ENCODE results near the gene CHMP2A. TPM values are rescaled to one million over a fixed set of nuclear protein-coding genes. Genes with fewer than 3 reads are reported as not detected.

Gene CHMP2A
- total RNA-seq, 1 donor: 111 TPM

DNA sequence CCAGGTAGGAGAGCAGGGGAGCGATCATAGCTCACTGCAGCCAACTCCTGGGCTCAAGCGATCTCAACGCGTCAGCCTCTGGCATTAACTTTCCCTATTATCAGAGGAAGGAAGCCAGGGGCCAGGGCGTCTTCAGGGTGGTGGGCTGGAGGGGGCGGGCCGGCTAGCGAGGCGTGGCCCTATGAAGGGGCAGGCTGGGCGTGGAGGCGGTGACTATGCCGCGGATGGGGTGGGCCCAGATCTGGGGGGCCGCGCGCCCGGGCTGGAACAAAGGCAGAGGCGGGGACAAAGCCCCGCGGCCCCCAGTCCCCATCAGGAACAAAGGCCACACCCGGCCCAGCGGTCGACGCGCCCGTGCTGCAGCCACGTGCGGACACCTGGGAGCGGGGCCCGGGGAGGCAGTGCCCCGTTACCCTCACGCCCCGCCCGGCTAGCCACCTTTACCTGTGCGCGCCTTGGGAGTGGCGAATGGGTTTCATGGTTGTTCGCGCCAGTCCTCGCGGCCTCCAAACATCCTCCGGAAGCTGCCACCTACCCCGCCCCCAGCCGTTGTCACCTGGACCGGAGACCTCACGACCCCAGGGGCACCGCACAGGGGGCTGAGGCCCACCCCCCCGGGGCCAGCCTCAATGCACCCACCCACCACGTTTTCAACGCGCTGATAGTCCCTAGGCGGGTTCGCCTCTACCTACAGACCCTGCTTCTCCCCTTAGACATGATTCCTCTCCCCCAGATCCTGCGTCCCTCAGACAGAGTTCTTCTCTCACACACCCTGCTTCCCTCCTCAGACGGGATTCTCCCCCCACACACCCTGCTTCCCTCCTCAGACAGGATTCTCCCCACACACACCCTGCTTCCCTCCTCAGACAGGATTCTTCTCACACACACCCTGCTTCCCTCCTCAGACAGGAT, 16.4 kb downstream of the CHMP2A start:
- H3K4me3 ChIP-seq (ENCODE audit: low read depth, low read length): peak overlapping the region; percentile 34
- TF ChIP-seq, protein P1, sequence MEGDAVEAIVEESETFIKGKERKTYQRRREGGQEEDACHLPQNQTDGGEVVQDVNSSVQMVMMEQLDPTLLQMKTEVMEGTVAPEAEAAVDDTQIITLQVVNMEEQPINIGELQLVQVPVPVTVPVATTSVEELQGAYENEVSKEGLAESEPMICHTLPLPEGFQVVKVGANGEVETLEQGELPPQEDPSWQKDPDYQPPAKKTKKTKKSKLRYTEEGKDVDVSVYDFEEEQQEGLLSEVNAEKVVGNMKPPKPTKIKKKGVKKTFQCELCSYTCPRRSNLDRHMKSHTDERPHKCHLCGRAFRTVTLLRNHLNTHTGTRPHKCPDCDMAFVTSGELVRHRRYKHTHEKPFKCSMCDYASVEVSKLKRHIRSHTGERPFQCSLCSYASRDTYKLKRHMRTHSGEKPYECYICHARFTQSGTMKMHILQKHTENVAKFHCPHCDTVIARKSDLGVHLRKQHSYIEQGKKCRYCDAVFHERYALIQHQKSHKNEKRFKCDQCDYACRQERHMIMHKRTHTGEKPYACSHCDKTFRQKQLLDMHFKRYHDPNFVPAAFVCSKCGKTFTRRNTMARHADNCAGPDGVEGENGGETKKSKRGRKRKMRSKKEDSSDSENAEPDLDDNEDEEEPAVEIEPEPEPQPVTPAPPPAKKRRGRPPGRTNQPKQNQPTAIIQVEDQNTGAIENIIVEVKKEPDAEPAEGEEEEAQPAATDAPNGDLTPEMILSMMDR (IDR thresholded peaks at IDR 0.05; ENCODE audit: insufficient read depth, low read depth, low read length): no peak
- DNase-seq (ENCODE audit: low read depth): no peak

GRCh38 chr19:58536852-58537798, 17.8 kb downstream of the CHMP2A start:
- DNase-seq (ENCODE audit: low read depth): no peak
- no peak overlapping the region for H3K4me3 ChIP-seq (ENCODE audit: low read depth, low read length)
- TF ChIP-seq, protein P1 (IDR thresholded peaks at IDR 0.05; ENCODE audit: insufficient read depth, low read depth, low read length): no peak

- TF ChIP-seq, protein P1 (IDR thresholded peaks at IDR 0.05; ENCODE audit: insufficient read depth, low read depth, low read length): no peak
- no peak overlapping the region for H3K4me3 ChIP-seq (ENCODE audit: low read depth, low read length)
- DNase-seq (ENCODE audit: low read depth): no peak
Observed at GRCh38 chr19:58535857-58536256, 19.0 kb downstream of the CHMP2A start.

- TF ChIP-seq, protein P1 (IDR thresholded peaks at IDR 0.05; ENCODE audit: insufficient read depth, low read depth, low read length): no peak
Observed at GRCh38 chr19:58531034-58531840, 23.7 kb downstream of the CHMP2A start.

DNA sequence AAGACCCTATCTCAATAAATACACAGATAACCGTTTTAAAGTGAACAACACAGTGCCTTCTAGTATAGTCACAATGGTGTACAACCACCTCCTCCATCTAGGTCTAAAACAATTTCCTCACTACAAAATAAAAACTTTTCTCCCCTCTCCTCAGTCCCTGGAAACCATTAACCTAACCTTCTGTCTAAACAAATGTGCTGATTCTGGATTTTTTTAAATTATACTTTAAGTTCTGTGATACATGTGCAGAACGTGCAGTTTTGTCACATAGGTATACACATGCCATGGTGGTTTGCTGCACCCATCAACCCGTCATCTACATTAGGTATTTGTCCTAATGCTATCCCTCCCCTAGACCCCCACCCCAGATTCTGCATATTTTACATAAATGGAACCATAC, 25.5 kb downstream of the CHMP2A start:
- no peak for DNase-seq (ENCODE audit: low read depth)
- H3K4me3 ChIP-seq (ENCODE audit: low read depth, low read length): no peak overlapping the region
- TF ChIP-seq, protein P1 (IDR thresholded peaks at IDR 0.05; ENCODE audit: insufficient read depth, low read depth, low read length): no peak

More at GRCh38 chr19:58531034-58531840, 23.7 kb downstream of the CHMP2A start:
- DNase-seq (ENCODE audit: low read depth): no peak
- H3K4me3 ChIP-seq (ENCODE audit: low read depth, low read length): no peak overlapping the region

DNA sequence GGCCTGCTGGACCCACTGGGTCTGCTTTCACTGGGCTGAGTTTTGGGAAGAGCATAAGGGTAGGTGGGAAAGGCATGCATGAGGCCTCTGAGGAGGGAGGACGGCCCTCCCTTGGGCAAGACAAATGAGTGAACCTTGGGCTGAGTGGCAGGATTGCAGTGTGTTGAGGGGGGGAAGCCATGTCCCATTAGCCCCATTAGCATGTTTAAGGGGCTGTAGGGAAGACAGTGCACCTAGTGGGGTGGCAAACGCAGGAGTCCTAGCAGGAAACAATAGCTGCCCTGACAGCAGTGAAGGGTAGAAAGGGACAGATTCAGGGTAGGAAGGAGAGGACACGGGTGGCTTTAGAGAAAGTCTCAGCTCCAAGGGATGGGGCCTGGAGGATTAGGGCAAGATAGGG, 32.2 kb downstream of the CHMP2A start:
- DNase-seq (ENCODE audit: low read depth): no peak
- TF ChIP-seq, protein P1 (IDR thresholded peaks at IDR 0.05; ENCODE audit: insufficient read depth, low read depth, low read length): no peak
- no peak overlapping the region for H3K4me3 ChIP-seq (ENCODE audit: low read depth, low read length)

Data from fibroblast of villous mesenchyme (primary cell).